ENCODE measurements around the gene KLHL40.

The KLHL40 gene

GRCh38 chr3:42657675-42658074 lies 27.7 kb upstream of the KLHL40 start:
- no peak for DNase-seq

GRCh38 chr3:42658091-42658770 lies 27.1 kb upstream of the KLHL40 start:
- DNase-seq: no peak

DNA sequence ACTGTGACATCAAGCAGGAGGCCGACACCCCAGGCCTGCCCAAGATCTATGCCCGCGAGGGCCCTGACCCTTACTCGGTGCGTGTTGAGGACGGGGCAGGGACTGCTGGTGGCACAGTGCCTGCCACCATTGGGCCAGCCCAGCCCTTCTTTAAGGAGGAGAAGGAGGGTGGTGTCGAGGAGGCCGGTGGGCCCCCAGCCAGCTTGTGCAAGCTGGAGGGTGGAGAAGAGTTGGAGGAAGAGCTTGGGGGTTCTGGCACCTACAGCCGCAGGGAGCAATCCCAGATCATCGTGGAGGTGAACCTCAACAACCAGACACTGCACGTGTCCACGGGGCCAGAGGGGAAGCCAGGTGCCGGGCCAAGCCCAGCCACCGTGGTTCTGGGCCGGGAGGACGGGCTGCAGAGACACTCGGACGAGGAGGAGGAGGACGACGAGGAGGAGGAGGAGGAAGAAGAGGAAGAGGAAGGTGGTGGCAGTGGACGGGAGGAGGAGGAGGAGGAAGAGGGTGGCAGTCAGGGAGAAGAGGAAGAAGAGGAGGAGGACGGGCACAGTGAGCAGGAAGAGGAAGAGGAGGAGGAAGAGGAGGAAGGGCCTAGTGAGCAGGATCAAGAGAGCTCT lies 26.5 kb upstream of the KLHL40 start:
- DNase-seq: no peak

- no peak for DNase-seq
These were observed 25.7 kb upstream of the KLHL40 start for GRCh38 chr3:42659451-42660130.

DNA sequence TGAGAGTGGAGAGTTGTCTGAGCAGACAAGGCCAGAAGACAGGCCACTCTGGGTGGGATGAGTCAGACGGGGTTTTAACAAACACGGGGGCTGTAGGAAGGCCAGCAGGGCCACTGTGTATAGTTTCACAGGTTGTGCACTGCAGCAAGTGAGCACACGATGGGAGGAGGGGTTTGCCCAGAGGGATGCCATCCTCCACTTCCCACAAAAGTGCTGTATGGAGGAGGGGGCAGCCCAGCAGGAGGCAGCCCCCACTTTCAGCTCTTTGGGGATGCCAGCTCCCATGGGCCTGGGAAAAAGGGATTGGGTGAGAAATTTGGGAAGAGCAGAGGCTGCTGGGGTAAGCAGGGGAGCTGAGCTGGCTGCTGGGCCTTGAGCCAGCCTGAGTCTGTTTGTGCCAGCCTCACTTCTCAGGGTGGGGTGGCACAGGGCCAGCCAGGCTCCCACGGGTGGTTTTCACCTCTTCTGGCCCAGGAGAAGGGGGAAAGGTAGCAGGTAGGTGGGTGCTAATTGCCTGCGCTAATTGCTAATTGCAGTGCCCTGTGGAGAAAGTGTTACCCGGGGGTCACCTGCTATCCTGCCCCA lies 25.1 kb upstream of the KLHL40 start:
- DNase-seq: no peak

DNA sequence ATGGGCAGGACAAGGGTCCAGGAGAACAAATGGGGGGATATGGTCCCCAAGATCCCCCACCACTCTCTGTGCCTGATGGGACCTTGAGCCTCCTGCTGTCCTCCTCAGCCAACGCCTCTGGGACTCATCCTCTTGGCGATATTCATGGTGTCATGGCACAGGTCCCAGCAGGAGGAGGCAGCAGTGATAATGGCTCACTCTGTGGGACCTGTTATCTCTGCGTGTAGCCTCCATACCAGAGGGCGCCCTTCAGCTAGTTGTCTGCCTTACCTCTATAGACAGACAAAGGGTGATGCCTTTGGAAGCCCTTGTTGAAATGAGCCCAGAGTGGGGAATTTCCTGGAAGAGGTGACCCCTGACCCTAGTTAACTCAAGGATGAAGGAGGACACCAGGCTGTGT lies 24.4 kb upstream of the KLHL40 start:
- DNase-seq: no peak

GRCh38 chr3:42661593-42662022 lies 23.7 kb upstream of the KLHL40 start:
- no peak for DNase-seq

- no peak for DNase-seq
These were observed 23.1 kb upstream of the KLHL40 start for GRCh38 chr3:42662037-42662812.

DNA sequence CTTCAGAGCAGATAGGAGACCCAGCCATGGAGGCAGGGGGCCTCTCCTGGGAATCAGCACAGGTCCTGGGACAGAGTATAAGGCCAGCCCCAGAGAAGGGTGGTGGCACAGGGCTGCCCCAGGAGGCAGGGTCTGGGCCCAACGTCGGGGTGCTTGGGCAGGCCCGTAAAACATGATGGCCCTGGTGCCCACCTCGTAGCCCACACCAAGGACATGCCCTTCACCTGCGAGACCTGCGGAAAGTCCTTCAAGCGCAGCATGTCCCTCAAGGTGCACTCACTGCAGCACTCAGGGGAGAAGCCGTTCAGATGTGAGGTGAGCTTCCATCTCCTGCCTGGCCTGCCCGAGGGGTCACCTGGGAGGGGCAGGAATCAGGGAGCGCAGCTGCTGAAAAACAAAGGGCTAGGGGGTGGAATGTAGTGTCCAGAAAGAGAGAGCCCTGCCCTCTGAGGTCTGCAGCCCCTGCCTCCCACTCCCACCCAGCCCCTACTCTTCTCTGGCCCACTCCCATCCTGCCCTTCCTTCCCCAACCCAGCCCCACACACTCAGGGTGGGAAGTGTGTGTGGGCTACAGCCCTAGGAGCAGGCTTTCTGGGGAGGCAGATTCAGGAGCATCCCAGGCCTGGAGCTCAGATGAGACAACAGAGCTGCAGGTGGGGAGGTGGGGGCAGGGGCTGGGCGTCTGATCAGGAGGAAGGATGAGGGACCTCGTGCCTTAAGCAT lies 22.4 kb upstream of the KLHL40 start:
- no peak for DNase-seq

DNA sequence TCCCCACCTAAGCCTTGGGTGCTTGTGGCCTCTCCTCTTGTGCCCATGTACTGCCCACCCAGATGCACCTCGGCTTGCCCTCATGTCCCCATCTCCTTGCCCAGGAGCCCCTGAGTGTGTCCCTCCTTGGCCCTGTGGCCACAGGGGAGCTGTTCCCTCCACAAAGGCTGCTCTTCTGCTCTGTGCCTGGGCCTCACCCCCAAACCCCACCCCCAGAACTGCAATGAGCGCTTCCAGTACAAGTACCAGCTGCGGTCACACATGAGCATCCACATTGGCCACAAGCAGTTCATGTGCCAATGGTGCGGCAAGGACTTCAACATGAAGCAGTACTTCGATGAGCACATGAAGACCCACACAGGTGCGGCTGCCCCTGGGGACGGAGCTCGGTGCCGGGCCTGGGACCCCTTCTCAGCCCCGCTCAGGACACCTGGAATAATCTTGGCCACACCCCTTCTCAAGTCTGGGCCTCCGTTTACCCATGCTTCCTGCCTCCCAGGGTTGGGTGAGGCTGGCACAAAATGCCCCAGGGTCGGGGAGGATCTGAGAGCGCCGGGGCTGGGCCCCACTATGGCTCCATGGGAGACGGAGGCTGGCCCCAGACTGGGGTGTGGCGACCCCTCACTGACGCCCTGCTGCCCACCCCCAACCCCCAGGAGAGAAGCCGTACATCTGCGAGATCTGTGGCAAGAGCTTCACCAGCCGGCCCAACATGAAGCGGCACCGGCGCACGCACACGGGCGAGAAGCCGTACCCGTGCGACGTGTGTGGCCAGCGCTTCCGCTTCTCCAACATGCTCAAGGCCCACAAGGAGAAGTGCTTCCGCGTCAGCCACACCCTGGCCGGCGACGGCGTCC lies 21.5 kb upstream of the KLHL40 start:
- no peak for DNase-seq

GRCh38 chr3:42664438-42664803 lies 20.9 kb upstream of the KLHL40 start:
- DNase-seq: no peak

GRCh38 chr3:42665050-42665878 lies 20.1 kb upstream of the KLHL40 start:
- DNase-seq: no peak

DNA sequence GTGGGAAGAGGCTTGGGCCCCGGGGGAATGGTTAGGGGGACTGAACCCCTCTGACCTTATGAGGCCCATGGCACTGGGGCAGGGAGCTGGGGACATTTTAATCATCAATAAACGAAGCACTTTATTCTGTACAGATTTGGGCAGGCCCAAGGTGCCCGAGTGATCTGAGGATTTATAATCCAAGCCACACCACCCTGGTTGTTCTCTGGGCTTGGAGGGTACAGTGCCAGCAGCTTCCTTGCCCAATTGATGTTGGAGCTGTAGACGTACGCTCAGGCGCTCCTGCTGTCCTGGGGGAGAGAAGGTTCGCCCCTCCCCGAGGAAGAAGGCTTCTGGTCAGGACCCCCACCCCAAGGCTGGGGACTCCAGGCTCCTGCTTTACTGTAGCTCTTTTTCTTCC lies 19.3 kb upstream of the KLHL40 start:
- no peak for DNase-seq

DNA sequence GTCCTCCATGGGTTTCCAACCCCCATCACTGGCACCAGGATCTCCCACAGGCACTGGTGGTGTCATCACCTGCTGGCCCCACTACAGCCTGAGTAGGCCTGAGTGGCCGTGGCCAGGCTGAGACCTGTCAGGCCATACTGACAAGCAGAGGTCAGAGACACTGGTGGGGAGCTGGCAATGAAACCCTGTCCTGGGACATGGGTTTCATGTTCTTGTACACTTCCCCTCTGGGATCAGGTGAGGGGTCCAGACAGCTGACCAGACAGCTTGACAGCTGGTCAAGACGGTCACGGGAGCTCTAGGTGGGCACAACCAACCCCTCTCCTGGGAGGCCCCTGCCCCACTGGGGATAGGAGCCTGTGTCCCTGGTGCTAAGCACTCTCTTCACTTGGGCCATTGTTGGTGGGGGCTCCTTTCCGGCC lies 18.7 kb upstream of the KLHL40 start:
- no peak for DNase-seq

DNA sequence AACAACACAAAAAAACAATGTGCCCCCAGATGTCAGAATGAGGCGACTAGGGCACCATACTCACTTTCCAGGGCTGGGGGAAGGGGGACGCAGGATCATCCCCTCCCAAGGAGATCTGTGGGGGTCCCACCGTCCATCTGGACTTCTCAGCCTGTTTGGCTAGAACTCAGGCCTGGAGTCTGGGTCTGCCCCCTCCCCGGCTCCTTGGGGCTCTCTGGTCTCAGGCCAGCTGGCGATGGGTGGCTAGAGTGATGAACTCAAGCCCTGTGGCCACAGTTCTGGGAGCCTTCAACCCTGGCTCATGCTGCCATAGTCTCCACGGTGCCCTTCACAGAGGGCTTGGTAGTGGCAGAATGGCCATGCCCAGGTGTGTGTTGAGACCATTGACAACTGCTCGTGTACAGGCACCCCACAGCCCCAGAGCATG lies 18.2 kb upstream of the KLHL40 start:
- DNase-seq: no peak

- DNase-seq: no peak
These were observed 17.6 kb upstream of the KLHL40 start for GRCh38 chr3:42667523-42668412.

DNA sequence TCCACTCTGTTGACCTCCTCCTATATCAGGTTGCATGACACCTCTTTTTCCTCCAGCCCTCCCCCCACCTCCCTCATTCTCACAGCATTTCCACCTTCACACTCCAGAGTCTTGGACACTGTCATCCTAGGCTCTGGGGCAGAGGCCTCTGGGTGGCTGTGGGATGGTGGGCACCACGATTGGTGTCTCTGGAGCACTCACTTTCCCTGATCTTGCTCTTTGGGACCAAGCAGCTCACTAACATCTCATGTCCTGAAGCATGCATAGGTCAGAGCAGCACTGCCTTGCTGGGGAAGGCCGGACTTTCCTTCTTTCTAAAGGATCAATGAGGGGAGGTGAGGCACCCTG lies 16.9 kb upstream of the KLHL40 start:
- no peak for DNase-seq

DNA sequence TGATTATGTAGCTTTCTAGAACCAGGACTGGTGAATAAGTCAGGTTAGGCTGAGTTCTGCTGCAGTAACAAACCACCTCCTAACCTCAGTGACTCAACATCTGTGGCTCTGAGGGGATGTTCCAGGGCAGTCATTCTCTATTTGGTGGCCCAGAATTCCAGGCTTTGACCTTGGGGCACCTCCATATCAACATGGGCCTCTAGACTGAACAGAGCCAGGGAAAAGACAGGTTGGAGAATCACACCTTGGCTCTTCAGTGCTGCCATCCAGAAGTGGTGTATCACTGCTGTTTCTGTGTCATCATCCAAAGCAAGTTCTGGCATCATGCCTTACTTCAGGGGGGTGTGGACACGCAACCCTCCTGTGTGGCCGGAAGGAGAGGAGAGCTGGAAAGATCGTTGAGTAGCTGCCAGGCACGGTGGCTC lies 16.5 kb upstream of the KLHL40 start:
- no peak for DNase-seq

GRCh38 chr3:42670051-42670576 lies 15.2 kb upstream of the KLHL40 start:
- DNase-seq: no peak
